H1 (cell line): ENCODE data around the gene CBY2. TPM values are rescaled to one million over a fixed set of nuclear protein-coding genes. Genes with fewer than 3 reads are reported as not detected.
A peak's percentile ranks its signal among the peaks of the same experiment; 100 is the strongest.

ENCODE experiments used
- CEBPB ChIP-seq: IDR thresholded peaks from 2 replicates; pipeline ENCODE4 v1.6.1; 2012; ENCODE audit warnings: low read depth, low read length
- RAD21 ChIP-seq, 2 experiments: IDR thresholded peaks in 1 of 2; conservative IDR thresholded peaks in 1 of 2; 2 replicates each; pipeline ENCODE4 v1.6.1; 2011; ENCODE audit warnings: low read depth in 2 of 2, low read length in 2 of 2, improper control_type of control experiment in 1 of 2, inconsistent platforms in 1 of 2, mild to moderate bottlenecking in 1 of 2, moderate library complexity in 1 of 2
- TAF1 ChIP-seq: IDR thresholded peaks from 2 replicates; pipeline ENCODE4 v1.6.1; 2011; ENCODE audit warnings: mild to moderate bottlenecking, low read depth, low read length
- TCF12 ChIP-seq: IDR thresholded peaks from 2 replicates; pipeline ENCODE4 v1.6.1; 2011; ENCODE audit warnings: low read depth, mild to moderate bottlenecking, low read length
- YY1 ChIP-seq: IDR thresholded peaks from 2 replicates; pipeline ENCODE4 v1.6.1; 2011; ENCODE audit warnings: low read depth, mild to moderate bottlenecking, low read length
- polyA plus RNA-seq, 7 experiments: library from polyadenylated mRNA; depleted of rRNA in 3 of 7; stranded (reverse) in 5 of 7; unstranded in 2 of 7; fragments of >200 nt in 5 of 7; fragments of 200-250 nt in 2 of 7; gene quantifications; 1 replicate in 5 of 7; 2 replicates in 1 of 7; 4 replicates in 1 of 7; pipeline versions ENCODE4 v1.2.1 to v1.2.3, GENCODE V29; 2011 to 2013; ENCODE audit warnings: missing spikeins in 2 of 7, mixed read lengths in 2 of 7
- total RNA-seq: library from RNA; stranded (reverse); fragmentation: NEBNext Ultra II Directional; extraction: Animal tissue kit (Norgen Biotek cat#: 25700); gene quantifications from 2 replicates; pipeline ENCODE4 v1.2.1, GENCODE V29; 2021

The CBY2 gene
- total and polyA plus RNA-seq, 2 of the 8 experiments (the other 6 are each of a cell fraction or from before 2014, with no cell fraction given) = not detected

GRCh38 chr13:45728759-45729158 is 26.6 kb downstream of the CBY2 start (continued):
- TF ChIP-seq TAF1 = 0 out of 2 replicates have a peak, but pooled peaks have one; percentile 25
- no peak for TF ChIP-seq TCF12
- TF ChIP-seq RAD21 (IDR thresholded peaks at IDR 0.05 in 1 of 2, conservative IDR thresholded peaks at IDR 0.05 in 1 of 2; ENCODE audit: low read depth in 2 of 2, low read length in 2 of 2) = peak; percentile 80 to 84
- 0 out of 2 replicates have a peak, but pooled peaks have one; percentile 54 for TF ChIP-seq YY1
- TF ChIP-seq CEBPB = no peak
